ENCODE results near the gene GMCL2. TPM values are rescaled to one million over a fixed set of nuclear protein-coding genes. Genes with fewer than 3 reads are reported as not detected.
A peak's percentile ranks its signal among the peaks of the same experiment; 100 is the strongest.

The GMCL2 gene
- total RNA-seq, 1 experiment from 2014 or later, result not detected

DNA sequence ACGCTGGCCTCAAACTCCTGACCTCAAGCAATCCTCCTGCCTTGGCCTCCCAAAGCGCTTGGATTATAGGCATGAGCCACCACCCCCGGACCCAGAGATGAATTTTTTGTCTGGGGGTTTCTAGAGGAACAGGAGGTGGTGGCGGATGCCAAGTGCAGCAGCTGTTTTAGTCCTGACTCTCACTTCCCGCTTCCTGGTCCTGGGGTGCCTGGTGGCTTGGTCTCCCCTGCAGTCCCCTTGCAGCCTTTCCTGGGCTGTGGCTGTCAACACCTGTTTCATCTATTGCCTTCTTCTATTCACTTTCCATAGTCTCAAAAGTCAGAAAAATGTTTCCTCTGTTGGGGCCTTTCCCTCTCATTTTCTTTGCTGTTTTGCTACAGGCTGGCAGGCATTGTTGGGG is 27.0 kb downstream of the GMCL2 start:
- no TSS peak for BruUV-seq (replicated peaks)
- Histone ChIP-seq H3F3A (ENCODE audit: low read length, unreplicated experiment) (no peaks in the 10 kb centered on the region), H2AFZ (ENCODE audit: low read length) (no peak overlapping the region), H3K27me3 (ENCODE audit: low read length) (no peaks in the 10 kb centered on the region), H3K9me2 (replicated peaks; ENCODE audit: low read length) (no peaks in the 10 kb centered on the region), H3K36me3 (ENCODE audit: low read depth, low read length) (no peaks in the 10 kb centered on the region), H3K9ac (ENCODE audit: low read length) (no peak overlapping the region), H3K4me2 (ENCODE audit: low read length) (no peak overlapping the region), H3K27ac (ENCODE audit: low read length) (no peak overlapping the region), H3K4me1 (ENCODE audit: insufficient read depth, low read length) (no peaks in the 10 kb centered on the region), H3K9me3 (ENCODE audit: low read length) (no peaks in the 10 kb centered on the region), H3K4me3 (ENCODE audit: low read length) (no peak overlapping the region), H4K20me1 (ENCODE audit: low read length) (no peaks in the 10 kb centered on the region), H3K79me2 (ENCODE audit: low read length) (no peaks in the 10 kb centered on the region)
- intact Hi-C loops (cut with micrococcal nuclease), result no loop called here
- POLR2A ChIA-PET (ENCODE audit: unreplicated experiment), result no interaction called here
- TF ChIP-seq EZH2 (IDR thresholded peaks at IDR 0.05; ENCODE audit: low read length, unreplicated experiment) (no peak), EZH2phosphoT487 (IDR thresholded peaks at IDR 0.05; ENCODE audit: borderline replicate concordance, low read length) (no peak)
- TF ChIP-seq, protein P1, sequence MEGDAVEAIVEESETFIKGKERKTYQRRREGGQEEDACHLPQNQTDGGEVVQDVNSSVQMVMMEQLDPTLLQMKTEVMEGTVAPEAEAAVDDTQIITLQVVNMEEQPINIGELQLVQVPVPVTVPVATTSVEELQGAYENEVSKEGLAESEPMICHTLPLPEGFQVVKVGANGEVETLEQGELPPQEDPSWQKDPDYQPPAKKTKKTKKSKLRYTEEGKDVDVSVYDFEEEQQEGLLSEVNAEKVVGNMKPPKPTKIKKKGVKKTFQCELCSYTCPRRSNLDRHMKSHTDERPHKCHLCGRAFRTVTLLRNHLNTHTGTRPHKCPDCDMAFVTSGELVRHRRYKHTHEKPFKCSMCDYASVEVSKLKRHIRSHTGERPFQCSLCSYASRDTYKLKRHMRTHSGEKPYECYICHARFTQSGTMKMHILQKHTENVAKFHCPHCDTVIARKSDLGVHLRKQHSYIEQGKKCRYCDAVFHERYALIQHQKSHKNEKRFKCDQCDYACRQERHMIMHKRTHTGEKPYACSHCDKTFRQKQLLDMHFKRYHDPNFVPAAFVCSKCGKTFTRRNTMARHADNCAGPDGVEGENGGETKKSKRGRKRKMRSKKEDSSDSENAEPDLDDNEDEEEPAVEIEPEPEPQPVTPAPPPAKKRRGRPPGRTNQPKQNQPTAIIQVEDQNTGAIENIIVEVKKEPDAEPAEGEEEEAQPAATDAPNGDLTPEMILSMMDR (conservative IDR thresholded peaks at IDR 0.05; ENCODE audit: low read depth, low read length), result no peak
- no peak for DNase-seq
- no peak for ATAC-seq
- CTCF ChIA-PET, result no interaction called here

DNA sequence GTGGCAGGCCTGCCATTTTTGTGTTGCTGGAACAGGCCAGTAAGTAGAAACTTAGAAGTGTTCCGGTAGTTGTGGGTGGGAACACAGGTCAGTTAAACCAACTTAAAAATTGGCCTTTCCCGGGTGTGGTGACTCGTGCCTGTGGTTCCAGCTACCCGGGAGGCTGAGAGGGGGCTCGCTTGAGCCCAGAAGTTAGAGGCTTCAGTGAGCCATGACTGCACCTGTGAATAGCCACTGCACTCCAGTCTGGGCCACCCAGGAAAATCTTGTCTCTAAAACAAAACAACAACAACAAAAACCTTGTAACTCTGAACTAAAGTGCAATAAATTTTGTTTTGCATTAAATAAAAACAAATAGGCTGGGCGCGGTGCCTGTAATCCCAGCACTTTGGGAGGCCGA is 32.1 kb downstream of the GMCL2 start:
- TF ChIP-seq EZH2 (IDR thresholded peaks at IDR 0.05; ENCODE audit: low read length, unreplicated experiment) (no peak), EZH2phosphoT487 (IDR thresholded peaks at IDR 0.05; ENCODE audit: borderline replicate concordance, low read length) (no peak)
- TF ChIP-seq, protein P1 (conservative IDR thresholded peaks at IDR 0.05; ENCODE audit: low read depth, low read length), result no peak
- no peaks in the 10 kb centered on the region for H3K9me3 ChIP-seq (ENCODE audit: low read length)
- peaks cover 7% of the 10 kb centered on the region; the same call in 1 of the 2 replicates for H3K4me1 ChIP-seq (ENCODE audit: insufficient read depth, low read length)
- peaks cover 12% of the 10 kb centered on the region for H3K36me3 ChIP-seq (ENCODE audit: low read depth, low read length)
- no peak overlapping the region for H3K4me3 ChIP-seq (ENCODE audit: low read length)
- no peak overlapping the region for H3K9ac ChIP-seq (ENCODE audit: low read length)
- no peak overlapping the region for H2AFZ ChIP-seq (ENCODE audit: low read length)
- H3K79me2 ChIP-seq (ENCODE audit: low read length), result peaks cover 21% of the 10 kb centered on the region
- H3F3A ChIP-seq (ENCODE audit: low read length, unreplicated experiment), result no peaks in the 10 kb centered on the region
- ChIA-PET POLR2A (ENCODE audit: unreplicated experiment) (no interaction called here), CTCF (no interaction called here)
- H3K4me2 ChIP-seq (ENCODE audit: low read length), result no peak overlapping the region
- ATAC-seq (no peak), DNase-seq (no peak)
- H3K9me2 ChIP-seq (replicated peaks; ENCODE audit: low read length), result no peaks in the 10 kb centered on the region
- no peaks in the 10 kb centered on the region for H4K20me1 ChIP-seq (ENCODE audit: low read length)
- H3K27me3 ChIP-seq (ENCODE audit: low read length), result no peaks in the 10 kb centered on the region
- H3K27ac ChIP-seq (ENCODE audit: low read length), result no peak overlapping the region
- intact Hi-C loops (cut with micrococcal nuclease), result no loop called here
- BruUV-seq (replicated peaks), result no TSS peak

DNA sequence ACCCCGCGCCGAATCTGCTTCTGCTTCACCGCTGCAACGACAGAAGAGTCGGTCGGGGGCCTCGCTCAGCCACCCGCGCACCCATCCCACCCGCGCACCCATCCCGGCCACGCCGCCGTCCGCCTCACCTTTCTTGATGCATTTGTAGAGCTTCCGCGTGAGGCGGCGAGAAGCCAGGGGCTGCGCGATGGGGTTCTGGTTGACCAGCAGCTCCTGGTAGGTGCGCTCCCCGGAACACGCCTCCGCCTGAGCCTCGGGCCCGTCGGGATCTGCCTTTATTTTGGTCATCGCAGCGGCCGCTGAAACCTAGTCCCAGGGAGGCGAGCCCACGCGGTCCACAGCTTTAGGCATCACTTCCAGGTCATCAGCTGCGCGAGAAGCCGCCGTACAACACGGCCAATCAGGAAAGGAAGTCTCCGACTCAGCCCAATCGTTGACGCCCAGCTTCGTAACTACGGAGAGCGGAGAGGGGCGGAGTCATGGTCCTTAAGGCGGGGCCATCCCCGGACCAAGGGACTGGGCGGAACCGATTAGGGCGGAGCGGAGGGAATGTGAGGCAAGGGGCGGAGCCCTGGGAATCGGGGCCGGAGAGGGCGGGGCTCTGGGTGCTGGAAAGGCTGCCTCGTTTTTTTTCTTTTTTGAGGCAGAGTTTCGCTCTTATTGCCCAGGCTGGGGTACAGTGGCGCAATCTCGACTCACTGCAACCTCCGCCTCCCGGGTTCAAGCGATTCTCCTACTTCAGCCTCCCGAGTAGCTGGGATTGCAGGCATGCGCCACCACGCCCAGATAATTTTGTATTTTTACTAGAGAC is 33.4 kb downstream of the GMCL2 start, which contains the start of gene NHP2:
Gene NHP2 (minus strand): TSS at position 356 of the 811 bp plus-strand sequence. CDS start 68 bp downstream, at position 288.
- Histone ChIP-seq H4K20me1 (ENCODE audit: low read length) (no peaks in the 10 kb centered on the region), H3F3A (ENCODE audit: low read length, unreplicated experiment) (no peaks in the 10 kb centered on the region), H3K79me2 (ENCODE audit: low read length) (peaks cover 21% of the 10 kb centered on the region), H3K9ac (ENCODE audit: low read length) (peak within 1 kb of the TSS; percentile 92), H3K9me3 (ENCODE audit: low read length) (no peaks in the 10 kb centered on the region), H3K4me2 (ENCODE audit: low read length) (peak within 1 kb of the TSS; percentile 92), H3K27ac (ENCODE audit: low read length) (peak within 1 kb of the TSS; percentile 12; the same call in 1 of the 2 replicates), H3K9me2 (replicated peaks; ENCODE audit: low read length) (no peaks in the 10 kb centered on the region), H3K27me3 (ENCODE audit: low read length) (no peaks in the 10 kb centered on the region), H3K4me1 (ENCODE audit: insufficient read depth, low read length) (peaks cover 7% of the 10 kb centered on the region; the same call in 1 of the 2 replicates), H3K4me3 (ENCODE audit: low read length) (peak within 1 kb of the TSS; percentile 92), H3K36me3 (ENCODE audit: low read depth, low read length) (peaks cover 19% of the 10 kb centered on the region), H2AFZ (ENCODE audit: low read length) (peak within 1 kb of the TSS; percentile 60)
- DNase-seq (peak; percentile 99), ATAC-seq (peak; percentile 97)
- BruUV-seq (replicated peaks), result no TSS peak
- ChIA-PET POLR2A (ENCODE audit: unreplicated experiment) (interaction anchor here (0.6 kb wide), 1 partner anchor 51 kb away, joined by 3 read pairs; the partner anchor contains the start of gene HNRNPAB), CTCF (interaction anchor here (1.0 to 1.2 kb wide), 2 partner anchors 10 to 78 kb away, joined by 4 to 5 read pairs; no protein-coding TSS in a partner anchor)
- TF ChIP-seq, protein P1 (conservative IDR thresholded peaks at IDR 0.05; ENCODE audit: low read depth, low read length), result no peak
- TF ChIP-seq EZH2 (IDR thresholded peaks at IDR 0.05; ENCODE audit: low read length, unreplicated experiment), result no peak
- TF ChIP-seq EZH2phosphoT487 (IDR thresholded peaks at IDR 0.05; ENCODE audit: borderline replicate concordance, low read length), result no peak
- intact Hi-C loops (cut with micrococcal nuclease), result loop anchor here (1.0 to 5.0 kb wide), 2 partner anchors 22 to 49 kb away; partner anchors contain the start of genes HNRNPAB and RMND5B
